IPS-20b (cell line): ENCODE data around the gene CPM.

Experiments used
- H3K27ac ChIP-seq: one replicate; pipeline ENCODE4 v1.5.1; 2013; ENCODE audit warnings: low read length
- H3K27me3 ChIP-seq: 2 replicates; pipeline ENCODE4 v1.6.1; 2013; ENCODE audit warnings: mild to moderate bottlenecking, low read length, inconsistent platforms; ENCODE audit not compliant: insufficient read depth
- H3K36me3 ChIP-seq: 2 replicates; pipeline ENCODE4 v1.6.1; 2013; ENCODE audit warnings: low read depth, mild to moderate bottlenecking, inconsistent platforms, low read length, moderate library complexity; ENCODE audit not compliant: insufficient read depth
- H3K4me1 ChIP-seq: 2 replicates; pipeline ENCODE4 v1.6.1; 2013; ENCODE audit warnings: mild to moderate bottlenecking, control low read depth, inconsistent platforms, low read length, moderate library complexity; ENCODE audit not compliant: insufficient read depth
- H3K4me3 ChIP-seq: 2 replicates; pipeline ENCODE4 v1.5.1; 2013; ENCODE audit warnings: mild to moderate bottlenecking, low read length, inconsistent platforms
- H3K9ac ChIP-seq: 2 replicates; pipeline ENCODE4 v1.6.1; 2013; ENCODE audit warnings: low read depth, mild to moderate bottlenecking, inconsistent platforms, low read length, moderate library complexity
- H3K9me3 ChIP-seq: 2 replicates; pipeline ENCODE4 v1.6.1; 2013; ENCODE audit warnings: mild to moderate bottlenecking, low read depth, low read length, inconsistent platforms; ENCODE audit not compliant: insufficient read depth

CPM gene

GRCh38 chr12:68901145-68901544 lies 31.8 kb downstream of the CPM start:
- Histone ChIP-seq H3K9me3 (no peaks in the 10 kb centered on the region), H3K36me3 (no peaks in the 10 kb centered on the region), H3K4me3 (no peak overlapping the region), H3K27ac (no peak overlapping the region), H3K27me3 (no peaks in the 10 kb centered on the region), H3K9ac (no peak overlapping the region), H3K4me1 (peaks cover 3% of the 10 kb centered on the region; the same call in 1 of the 2 replicates)

DNA sequence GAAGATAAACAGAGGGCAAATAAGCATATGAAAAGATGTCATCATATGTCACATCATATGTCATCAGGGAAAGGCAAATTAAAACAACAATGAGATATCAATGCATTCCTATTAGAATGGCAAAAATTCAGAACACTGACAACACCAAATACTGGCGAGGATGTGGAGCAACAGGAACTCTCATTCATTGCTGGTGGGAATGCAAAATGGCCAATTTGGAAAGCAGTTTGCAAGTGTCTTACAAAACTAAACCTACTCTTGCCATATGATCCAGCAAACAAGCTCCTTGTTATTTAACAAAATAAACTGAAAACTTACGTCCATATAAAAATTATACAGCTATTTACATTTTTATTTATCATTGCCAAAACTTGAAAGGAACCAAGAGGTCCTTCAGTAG lies 32.7 kb downstream of the CPM start:
- Histone ChIP-seq H3K27ac (no peak overlapping the region), H3K4me3 (no peak overlapping the region), H3K36me3 (no peaks in the 10 kb centered on the region), H3K9me3 (no peaks in the 10 kb centered on the region), H3K4me1 (peaks cover 3% of the 10 kb centered on the region; the same call in 1 of the 2 replicates), H3K9ac (no peak overlapping the region), H3K27me3 (no peaks in the 10 kb centered on the region)

GRCh38 chr12:68899251-68899771 lies 33.7 kb downstream of the CPM start:
- no peaks in the 10 kb centered on the region for H3K27me3 ChIP-seq
- H3K4me1 ChIP-seq = peaks cover 3% of the 10 kb centered on the region; the same call in 1 of the 2 replicates
- no peaks in the 10 kb centered on the region for H3K9me3 ChIP-seq
- no peak overlapping the region for H3K27ac ChIP-seq
- H3K4me3 ChIP-seq = no peak overlapping the region
- no peak overlapping the region for H3K9ac ChIP-seq
- H3K36me3 ChIP-seq = no peaks in the 10 kb centered on the region

- no peaks in the 10 kb centered on the region for H3K27me3 ChIP-seq
- H3K36me3 ChIP-seq = no peaks in the 10 kb centered on the region
- no peak overlapping the region for H3K27ac ChIP-seq
- H3K4me1 ChIP-seq = peaks cover 3% of the 10 kb centered on the region; the same call in 1 of the 2 replicates
- no peaks in the 10 kb centered on the region for H3K9me3 ChIP-seq
- no peak overlapping the region for H3K4me3 ChIP-seq
- H3K9ac ChIP-seq = no peak overlapping the region
These were observed 36.0 kb downstream of the CPM start for GRCh38 chr12:68896881-68897540.

DNA sequence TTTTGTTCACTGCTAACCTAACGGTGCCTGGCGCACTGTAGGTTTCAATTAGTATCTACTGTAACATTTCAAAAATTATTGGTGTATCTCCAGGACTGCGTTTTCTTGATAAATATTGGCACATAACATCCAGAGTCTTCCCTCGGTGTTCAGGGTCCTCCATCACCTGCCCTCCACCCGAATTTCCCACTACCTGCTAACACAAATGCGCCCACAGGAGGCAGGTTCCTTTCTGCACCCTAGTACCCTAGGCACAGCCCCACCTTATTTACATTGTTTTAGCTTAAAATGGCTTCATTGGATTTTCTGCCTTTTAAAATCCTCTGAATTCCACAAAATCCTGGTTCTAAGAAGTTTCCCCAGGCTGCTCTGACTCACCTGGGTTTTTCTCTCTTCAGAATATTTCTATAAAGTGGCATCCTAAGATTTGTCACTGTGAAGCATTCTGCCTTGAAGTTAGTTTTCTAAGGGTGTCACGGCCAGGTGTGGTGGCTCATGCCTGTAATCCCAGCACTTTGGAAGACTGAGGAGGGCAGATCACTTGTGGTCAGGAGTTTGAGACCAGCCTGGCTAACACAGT lies 38.6 kb downstream of the CPM start:
- H3K9me3 ChIP-seq = no peaks in the 10 kb centered on the region
- no peak overlapping the region for H3K4me3 ChIP-seq
- H3K36me3 ChIP-seq = no peaks in the 10 kb centered on the region
- no peak overlapping the region for H3K9ac ChIP-seq
- no peaks in the 10 kb centered on the region for H3K27me3 ChIP-seq
- H3K27ac ChIP-seq = no peak overlapping the region
- H3K4me1 ChIP-seq = no peaks in the 10 kb centered on the region

GRCh38 chr12:68893741-68894140 lies 39.2 kb downstream of the CPM start:
- Histone ChIP-seq H3K27me3 (no peaks in the 10 kb centered on the region), H3K36me3 (no peaks in the 10 kb centered on the region), H3K9ac (no peak overlapping the region), H3K4me1 (no peaks in the 10 kb centered on the region), H3K4me3 (no peak overlapping the region), H3K9me3 (no peaks in the 10 kb centered on the region), H3K27ac (no peak overlapping the region)

GRCh38 chr12:68893201-68893600 lies 39.8 kb downstream of the CPM start:
- no peaks in the 10 kb centered on the region for H3K9me3 ChIP-seq
- no peaks in the 10 kb centered on the region for H3K4me1 ChIP-seq
- H3K9ac ChIP-seq = no peak overlapping the region
- no peak overlapping the region for H3K4me3 ChIP-seq
- no peaks in the 10 kb centered on the region for H3K36me3 ChIP-seq
- H3K27me3 ChIP-seq = no peaks in the 10 kb centered on the region
- H3K27ac ChIP-seq = no peak overlapping the region

GRCh38 chr12:68891141-68891540 lies 41.8 kb downstream of the CPM start:
- H3K27me3 ChIP-seq = no peaks in the 10 kb centered on the region
- no peaks in the 10 kb centered on the region for H3K36me3 ChIP-seq
- no peaks in the 10 kb centered on the region for H3K9me3 ChIP-seq
- H3K4me3 ChIP-seq = no peak overlapping the region
- no peak overlapping the region for H3K9ac ChIP-seq
- no peak overlapping the region for H3K27ac ChIP-seq
- no peaks in the 10 kb centered on the region for H3K4me1 ChIP-seq

- Histone ChIP-seq H3K27me3 (no peaks in the 10 kb centered on the region), H3K4me3 (no peak overlapping the region), H3K27ac (no peak overlapping the region), H3K9ac (no peak overlapping the region), H3K4me1 (no peaks in the 10 kb centered on the region), H3K36me3 (no peaks in the 10 kb centered on the region), H3K9me3 (no peaks in the 10 kb centered on the region)
These were observed 42.3 kb downstream of the CPM start for GRCh38 chr12:68890701-68891113.

- Histone ChIP-seq H3K27me3 (no peaks in the 10 kb centered on the region), H3K9me3 (no peaks in the 10 kb centered on the region), H3K36me3 (no peaks in the 10 kb centered on the region), H3K27ac (no peak overlapping the region), H3K9ac (no peak overlapping the region), H3K4me3 (no peak overlapping the region), H3K4me1 (no peaks in the 10 kb centered on the region; the same call in 1 of the 2 replicates)
These were observed 44.7 kb downstream of the CPM start for GRCh38 chr12:68888243-68888642.

DNA sequence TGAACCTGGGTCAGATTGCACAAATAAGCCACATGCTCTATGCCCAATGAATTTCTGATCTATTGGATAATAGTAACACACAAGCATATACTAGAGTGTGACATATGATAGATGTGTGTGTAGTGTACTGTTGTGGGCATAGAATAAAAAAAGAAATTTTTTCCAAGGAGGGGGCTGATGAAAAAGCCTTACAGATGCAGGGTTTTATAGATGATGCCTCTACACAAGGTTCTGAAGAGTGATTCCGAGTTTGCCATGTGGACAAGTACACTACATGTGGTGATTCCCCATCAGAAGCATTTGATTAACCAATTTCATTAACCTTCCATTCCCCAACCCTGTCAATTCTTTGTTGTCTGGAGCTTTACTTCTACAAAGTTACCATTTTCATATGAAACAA lies 45.3 kb downstream of the CPM start:
- Histone ChIP-seq H3K9me3 (no peaks in the 10 kb centered on the region), H3K4me1 (no peaks in the 10 kb centered on the region; the same call in 1 of the 2 replicates), H3K36me3 (no peaks in the 10 kb centered on the region), H3K9ac (no peak overlapping the region), H3K27ac (no peak overlapping the region), H3K4me3 (no peak overlapping the region), H3K27me3 (no peaks in the 10 kb centered on the region)
